NAMALWA (cell line): ENCODE data around the gene HEATR9.

Experiments
- DNase-seq: peaks from one replicate; pipeline ENCODE4 v3.0.0-alpha.2; 2015; ENCODE audit warnings: low spot score

The HEATR9 gene

DNA sequence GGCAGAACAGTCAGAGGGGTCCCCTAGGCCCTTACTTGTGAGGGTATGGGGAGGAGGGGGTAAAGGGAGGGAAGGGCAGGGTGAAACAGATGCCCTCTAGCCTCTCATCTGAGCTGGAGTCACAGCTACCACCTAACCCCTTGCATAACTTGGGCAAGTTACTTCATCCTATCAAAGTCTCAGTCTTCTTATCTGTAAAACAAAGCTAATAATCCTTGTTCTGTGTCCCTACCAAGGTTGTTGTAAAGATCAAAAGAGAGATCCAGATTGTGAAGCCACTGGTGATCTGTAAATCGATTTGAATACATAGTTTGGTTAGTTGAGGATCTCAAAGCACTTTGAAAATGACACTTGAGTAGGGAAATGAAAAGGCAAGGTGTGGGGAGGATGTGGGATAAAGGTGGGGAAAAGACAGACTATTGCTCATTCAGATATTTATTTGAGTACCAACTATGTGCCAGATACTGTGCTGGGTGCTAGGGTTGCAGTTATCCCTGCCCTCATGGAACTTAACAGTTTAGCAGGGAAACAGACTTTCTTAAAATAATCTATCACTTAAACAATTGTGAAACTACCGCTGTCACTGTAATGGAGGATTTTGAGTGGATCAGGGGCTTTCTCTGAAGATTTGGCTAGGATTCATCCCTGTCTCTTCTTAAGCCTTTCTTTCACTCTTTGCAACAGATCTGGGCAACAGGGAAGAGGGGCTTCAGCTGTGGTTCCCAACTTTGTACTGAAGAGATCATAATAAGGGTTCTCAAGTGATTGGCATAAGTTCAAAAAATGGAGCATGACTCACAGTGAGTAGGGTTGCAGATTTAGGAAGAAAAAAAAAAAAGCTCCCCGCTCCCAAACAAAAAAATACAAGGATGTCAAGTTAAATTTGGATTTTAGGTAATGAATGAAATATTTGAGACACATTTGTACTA lies 3.0 kb downstream of the HEATR9 start:
- DNase-seq, result no peak

DNA sequence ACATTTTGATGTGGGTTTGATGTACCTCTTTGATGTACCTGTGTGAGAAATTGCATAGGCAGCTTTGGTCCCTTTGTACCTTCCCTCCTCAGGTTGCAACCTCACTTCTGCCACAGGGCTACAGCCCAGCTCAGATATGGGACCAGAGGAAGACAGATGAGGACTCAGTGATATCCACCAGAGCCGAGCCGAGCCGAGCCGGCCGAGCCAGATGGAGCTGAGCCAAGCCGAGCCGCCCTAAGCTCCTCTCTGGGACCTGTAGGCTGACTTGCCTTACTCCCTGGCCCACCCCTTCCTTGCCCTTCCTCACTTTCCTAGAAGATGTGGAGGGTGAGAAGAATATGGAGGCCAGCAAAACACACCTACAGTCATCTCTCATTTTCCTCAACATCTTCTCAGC lies 3.8 kb downstream of the HEATR9 start:
- no peak for DNase-seq

GRCh38 chr17:35856603-35857002 lies 12.1 kb downstream of the HEATR9 start:
- DNase-seq, result no peak

DNA sequence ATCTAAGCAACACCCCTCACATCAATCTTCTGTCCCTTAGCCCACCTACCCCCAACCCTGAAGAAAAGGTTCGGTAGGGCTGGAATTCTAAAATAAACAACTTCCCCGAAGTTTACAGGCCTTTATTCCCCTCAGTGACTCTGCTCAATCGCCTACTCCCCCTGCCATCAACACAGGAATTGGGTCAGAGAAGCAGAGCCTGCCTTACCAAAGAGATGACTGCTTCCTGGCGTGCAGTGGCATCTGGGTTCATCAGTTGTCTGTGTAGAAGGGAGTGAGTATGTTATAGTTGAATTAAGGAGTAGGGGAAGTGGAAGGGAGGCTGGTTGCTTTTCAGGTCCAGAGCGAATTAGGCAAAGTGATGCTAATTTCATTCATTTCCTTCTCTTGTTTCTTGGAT lies 12.7 kb downstream of the HEATR9 start:
- no peak for DNase-seq

DNA sequence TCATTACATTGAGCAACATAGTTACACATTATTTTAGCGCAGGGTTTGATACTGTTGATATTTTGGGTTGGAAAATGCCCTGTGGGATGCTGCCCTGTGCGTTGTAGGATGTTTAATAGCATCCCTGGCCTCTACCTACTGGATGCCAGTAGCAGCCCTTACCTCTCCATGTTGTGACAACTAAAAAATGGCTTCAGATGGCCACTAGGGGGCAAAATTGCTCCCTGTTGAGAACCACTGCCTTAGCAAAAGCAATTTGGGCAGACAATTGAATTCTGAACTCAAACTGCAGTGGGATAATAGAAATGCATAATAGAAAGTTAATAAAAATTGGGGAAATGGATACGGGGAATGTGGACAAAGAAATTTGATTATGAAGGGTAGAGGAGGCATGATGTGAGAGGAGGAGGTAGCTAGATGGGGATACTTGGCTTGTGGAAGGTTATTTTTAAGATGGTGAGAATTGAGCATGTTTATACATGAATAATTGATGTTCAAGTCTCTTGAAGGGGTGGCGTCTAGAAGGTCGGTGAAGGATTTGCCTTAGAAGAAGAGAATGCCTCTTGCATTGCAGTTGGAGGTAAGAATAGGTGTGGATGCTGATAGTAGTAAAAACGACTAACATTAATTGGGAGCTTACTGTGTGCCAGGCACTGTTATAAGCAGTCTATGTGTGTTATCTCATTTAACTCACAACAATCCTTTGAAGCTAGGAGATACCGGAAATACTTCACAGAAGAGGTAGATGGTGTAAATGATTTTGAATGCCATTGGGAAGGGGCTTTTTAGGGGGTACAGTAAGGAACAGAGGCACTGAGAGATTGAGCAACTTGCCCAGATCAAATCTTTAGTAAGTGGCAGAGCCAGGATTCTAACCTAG lies 19.0 kb downstream of the HEATR9 start:
- peak; percentile 78 for DNase-seq

- DNase-seq, result peak; percentile 15
Observed at GRCh38 chr17:35847633-35848373, 20.9 kb downstream of the HEATR9 start.

- DNase-seq, result no peak
Observed at GRCh38 chr17:35847006-35847405, 21.7 kb downstream of the HEATR9 start.

- DNase-seq, result no peak
Observed at GRCh38 chr17:35846055-35846809, 22.5 kb downstream of the HEATR9 start.

GRCh38 chr17:35844547-35844946 lies 24.1 kb downstream of the HEATR9 start:
- no peak for DNase-seq

DNA sequence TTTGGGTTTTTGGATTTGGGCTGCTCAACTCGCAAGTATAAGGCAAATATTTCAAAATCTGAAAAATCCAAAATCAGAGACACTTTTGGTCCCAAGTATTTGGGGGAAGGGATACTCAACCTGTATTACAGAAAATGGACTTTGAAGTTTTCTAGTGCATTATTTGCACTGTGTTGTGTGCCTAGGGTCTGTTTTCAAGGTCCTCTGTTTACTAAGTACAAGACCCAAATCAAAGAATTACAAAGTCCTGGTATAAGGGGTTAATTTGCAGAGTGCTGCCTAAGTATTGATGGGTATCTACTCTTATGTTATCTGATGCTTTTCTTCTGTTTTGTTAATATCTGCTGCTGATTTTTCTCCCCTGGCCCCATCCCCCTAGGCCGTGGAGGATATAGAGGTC lies 25.0 kb downstream of the HEATR9 start:
- DNase-seq, result no peak

- no peak for DNase-seq
Observed at GRCh38 chr17:35842239-35842638, 26.5 kb downstream of the HEATR9 start.

DNA sequence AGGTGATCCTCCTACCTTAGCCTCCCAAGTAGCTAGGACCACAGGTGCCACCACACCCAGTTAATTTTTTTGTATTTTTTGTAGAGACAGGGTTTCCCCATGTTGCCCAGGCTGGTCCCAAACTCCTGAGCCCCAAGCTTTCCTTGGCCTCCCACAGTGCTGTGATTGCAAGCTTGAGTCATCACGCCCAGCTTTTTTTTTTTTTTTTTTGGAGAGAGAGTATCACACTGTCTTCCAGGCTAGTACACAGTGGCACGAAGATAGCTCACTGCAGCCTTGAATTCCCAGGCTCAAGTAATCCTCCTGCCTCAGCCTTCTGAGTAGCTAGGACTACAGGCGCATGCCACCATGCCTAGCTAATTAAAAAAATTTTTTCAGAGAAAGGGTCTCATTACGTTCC lies 27.2 kb downstream of the HEATR9 start:
- no peak for DNase-seq

DNA sequence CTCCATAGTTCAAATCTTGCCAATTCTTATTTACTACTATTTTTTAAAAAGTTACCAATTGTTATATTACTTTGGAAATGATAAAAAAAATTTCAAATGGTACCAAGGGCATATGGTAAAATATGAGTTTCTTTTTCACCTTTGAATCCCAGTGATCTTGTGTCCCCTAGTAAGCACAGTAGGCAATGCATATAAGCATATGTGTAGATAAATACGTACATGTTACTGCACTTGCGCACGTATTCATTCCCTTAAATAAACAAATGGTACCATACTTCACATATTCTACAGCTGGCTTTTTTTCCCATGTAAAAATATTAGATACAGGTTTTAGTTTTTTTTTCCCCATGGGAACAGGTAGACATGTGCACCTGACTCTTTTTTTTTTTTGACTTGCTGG lies 27.6 kb downstream of the HEATR9 start:
- no peak for DNase-seq

- DNase-seq, result no peak
Observed at GRCh38 chr17:35825206-35825605, 43.5 kb downstream of the HEATR9 start.

- DNase-seq, result no peak
Observed at GRCh38 chr17:35821308-35821707, 47.4 kb downstream of the HEATR9 start.

GRCh38 chr17:35819455-35819854 lies 49.2 kb downstream of the HEATR9 start:
- DNase-seq, result no peak

DNA sequence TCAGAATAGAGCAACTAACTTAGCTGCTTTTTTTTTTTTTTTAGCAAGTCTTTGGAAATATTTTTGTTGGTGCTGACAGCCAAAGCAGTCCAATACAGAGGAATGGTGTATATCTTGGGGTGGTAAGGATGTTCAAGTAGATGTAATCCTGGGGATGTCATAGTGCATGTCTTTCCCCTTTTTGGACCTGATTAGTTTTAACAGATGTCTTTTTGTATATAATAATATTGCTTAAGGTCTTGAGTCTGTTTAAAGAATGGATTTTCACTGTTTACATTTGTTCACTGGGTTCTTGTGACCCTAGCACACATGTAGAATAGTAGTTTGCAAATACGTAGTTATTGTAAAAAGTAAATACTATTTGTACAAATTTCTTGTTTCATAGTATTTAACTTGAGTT lies 51.5 kb downstream of the HEATR9 start:
- no peak for DNase-seq

GRCh38 chr17:35816723-35817122 lies 52.0 kb downstream of the HEATR9 start:
- DNase-seq, result no peak

GRCh38 chr17:35812456-35812855 lies 56.2 kb downstream of the HEATR9 start:
- no peak for DNase-seq

GRCh38 chr17:35811759-35812158 lies 56.9 kb downstream of the HEATR9 start:
- no peak for DNase-seq

GRCh38 chr17:35809855-35810461 lies 58.7 kb downstream of the HEATR9 start:
- no peak for DNase-seq
